ENCODE measurements around the gene MYMK.

DNA sequence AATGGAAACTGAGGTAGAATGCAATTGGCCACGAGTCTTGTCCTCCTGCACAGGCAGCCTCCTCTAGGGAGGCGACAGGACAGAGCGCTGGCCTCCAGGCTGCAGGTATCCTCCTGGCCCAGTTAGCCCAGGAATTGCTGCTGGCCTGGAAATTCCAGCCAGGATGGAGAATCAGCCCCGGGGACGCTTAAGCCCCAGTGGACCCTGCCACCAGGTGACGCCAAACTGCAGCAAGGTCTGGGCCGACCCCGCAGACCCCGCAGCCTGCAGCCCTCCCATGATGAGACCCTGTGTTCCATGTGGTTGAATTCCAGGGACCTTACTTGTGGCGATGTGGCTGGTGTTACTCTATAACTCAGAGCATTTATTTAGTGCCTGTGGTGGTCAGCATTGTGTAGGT lies 57.7 kb downstream of the MYMK start:
- TF ChIP-seq BACH2 (CRISPR knock-in tag; IDR thresholded peaks at IDR 0.05; ENCODE audit: borderline replicate concordance) (no peak), ZNF8 (CRISPR knock-in tag; IDR thresholded peaks at IDR 0.05) (no peak), ARNTL (CRISPR knock-in tag; IDR thresholded peaks at IDR 0.05; ENCODE audit: borderline replicate concordance, low read depth) (no peak), OSR1 (CRISPR knock-in tag; IDR thresholded peaks at IDR 0.05) (no peak), ZFP3 (CRISPR knock-in tag; IDR thresholded peaks at IDR 0.05) (no peak), ESRRG (CRISPR knock-in tag; IDR thresholded peaks at IDR 0.05) (no peak), SNAI2 (CRISPR knock-in tag; IDR thresholded peaks at IDR 0.05) (no peak), CSDC2 (CRISPR knock-in tag; IDR thresholded peaks at IDR 0.05) (no peak), PPARA (CRISPR knock-in tag; IDR thresholded peaks at IDR 0.05; ENCODE audit: borderline replicate concordance) (no peak), ZFP30 (CRISPR knock-in tag; IDR thresholded peaks at IDR 0.05) (no peak)
- TF ChIP-seq, protein P1, sequence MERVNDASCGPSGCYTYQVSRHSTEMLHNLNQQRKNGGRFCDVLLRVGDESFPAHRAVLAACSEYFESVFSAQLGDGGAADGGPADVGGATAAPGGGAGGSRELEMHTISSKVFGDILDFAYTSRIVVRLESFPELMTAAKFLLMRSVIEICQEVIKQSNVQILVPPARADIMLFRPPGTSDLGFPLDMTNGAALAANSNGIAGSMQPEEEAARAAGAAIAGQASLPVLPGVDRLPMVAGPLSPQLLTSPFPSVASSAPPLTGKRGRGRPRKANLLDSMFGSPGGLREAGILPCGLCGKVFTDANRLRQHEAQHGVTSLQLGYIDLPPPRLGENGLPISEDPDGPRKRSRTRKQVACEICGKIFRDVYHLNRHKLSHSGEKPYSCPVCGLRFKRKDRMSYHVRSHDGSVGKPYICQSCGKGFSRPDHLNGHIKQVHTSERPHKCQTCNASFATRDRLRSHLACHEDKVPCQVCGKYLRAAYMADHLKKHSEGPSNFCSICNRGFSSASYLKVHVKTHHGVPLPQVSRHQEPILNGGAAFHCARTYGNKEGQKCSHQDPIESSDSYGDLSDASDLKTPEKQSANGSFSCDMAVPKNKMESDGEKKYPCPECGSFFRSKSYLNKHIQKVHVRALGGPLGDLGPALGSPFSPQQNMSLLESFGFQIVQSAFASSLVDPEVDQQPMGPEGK (CRISPR knock-in tag; IDR thresholded peaks at IDR 0.05; ENCODE audit: borderline replicate concordance), result no peak
- TF ChIP-seq, protein P2, sequence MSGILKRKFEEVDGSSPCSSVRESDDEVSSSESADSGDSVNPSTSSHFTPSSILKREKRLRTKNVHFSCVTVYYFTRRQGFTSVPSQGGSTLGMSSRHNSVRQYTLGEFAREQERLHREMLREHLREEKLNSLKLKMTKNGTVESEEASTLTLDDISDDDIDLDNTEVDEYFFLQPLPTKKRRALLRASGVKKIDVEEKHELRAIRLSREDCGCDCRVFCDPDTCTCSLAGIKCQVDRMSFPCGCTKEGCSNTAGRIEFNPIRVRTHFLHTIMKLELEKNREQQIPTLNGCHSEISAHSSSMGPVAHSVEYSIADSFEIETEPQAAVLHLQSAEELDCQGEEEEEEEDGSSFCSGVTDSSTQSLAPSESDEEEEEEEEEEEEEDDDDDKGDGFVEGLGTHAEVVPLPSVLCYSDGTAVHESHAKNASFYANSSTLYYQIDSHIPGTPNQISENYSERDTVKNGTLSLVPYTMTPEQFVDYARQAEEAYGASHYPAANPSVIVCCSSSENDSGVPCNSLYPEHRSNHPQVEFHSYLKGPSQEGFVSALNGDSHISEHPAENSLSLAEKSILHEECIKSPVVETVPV (CRISPR knock-in tag; IDR thresholded peaks at IDR 0.05), result no peak
- TF ChIP-seq, protein P3, sequence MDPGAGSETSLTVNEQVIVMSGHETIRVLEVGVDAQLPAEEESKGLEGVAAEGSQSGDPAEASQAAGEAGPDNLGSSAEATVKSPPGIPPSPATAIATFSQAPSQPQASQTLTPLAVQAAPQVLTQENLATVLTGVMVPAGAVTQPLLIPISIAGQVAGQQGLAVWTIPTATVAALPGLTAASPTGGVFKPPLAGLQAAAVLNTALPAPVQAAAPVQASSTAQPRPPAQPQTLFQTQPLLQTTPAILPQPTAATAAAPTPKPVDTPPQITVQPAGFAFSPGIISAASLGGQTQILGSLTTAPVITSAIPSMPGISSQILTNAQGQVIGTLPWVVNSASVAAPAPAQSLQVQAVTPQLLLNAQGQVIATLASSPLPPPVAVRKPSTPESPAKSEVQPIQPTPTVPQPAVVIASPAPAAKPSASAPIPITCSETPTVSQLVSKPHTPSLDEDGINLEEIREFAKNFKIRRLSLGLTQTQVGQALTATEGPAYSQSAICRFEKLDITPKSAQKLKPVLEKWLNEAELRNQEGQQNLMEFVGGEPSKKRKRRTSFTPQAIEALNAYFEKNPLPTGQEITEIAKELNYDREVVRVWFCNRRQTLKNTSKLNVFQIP (CRISPR knock-in tag; IDR thresholded peaks at IDR 0.05; ENCODE audit: borderline replicate concordance, low read depth), result no peak
- TF ChIP-seq, protein P4, sequence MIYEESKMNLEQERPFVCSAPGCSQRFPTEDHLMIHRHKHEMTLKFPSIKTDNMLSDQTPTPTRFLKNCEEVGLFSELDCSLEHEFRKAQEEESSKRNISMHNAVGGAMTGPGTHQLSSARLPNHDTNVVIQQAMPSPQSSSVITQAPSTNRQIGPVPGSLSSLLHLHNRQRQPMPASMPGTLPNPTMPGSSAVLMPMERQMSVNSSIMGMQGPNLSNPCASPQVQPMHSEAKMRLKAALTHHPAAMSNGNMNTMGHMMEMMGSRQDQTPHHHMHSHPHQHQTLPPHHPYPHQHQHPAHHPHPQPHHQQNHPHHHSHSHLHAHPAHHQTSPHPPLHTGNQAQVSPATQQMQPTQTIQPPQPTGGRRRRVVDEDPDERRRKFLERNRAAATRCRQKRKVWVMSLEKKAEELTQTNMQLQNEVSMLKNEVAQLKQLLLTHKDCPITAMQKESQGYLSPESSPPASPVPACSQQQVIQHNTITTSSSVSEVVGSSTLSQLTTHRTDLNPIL (CRISPR knock-in tag; IDR thresholded peaks at IDR 0.05; ENCODE audit: low read depth), result no peak

Data from SK-N-SH treated with all-trans-retinoic acid at 6 μM for 48 hours (cell line).